IMR-90 (cell line): ENCODE results near the gene ZNF366. TPM values are rescaled to one million over a fixed set of nuclear protein-coding genes. Genes with fewer than 3 reads are reported as not detected.
A peak's percentile ranks its signal among the peaks of the same experiment; 100 is the strongest.

ENCODE experiments used
- ATAC-seq: fragments of 200-7000 bp; cut with Tn5 transposase; 2 replicates; pipeline ENCODE4 v1.9.1; 2020; ENCODE audit warnings: low read depth, mild to moderate bottlenecking, moderate library complexity
- BruUV-seq: library from RNA; stranded (reverse); fragments of 400-500 nt; replicated peaks from 2 replicates; lab custom pipeline; 2021; lab: Mats Ljungman, UMichigan
- CTCF ChIA-PET: fragments of 300-600 bp; formaldehyde crosslinking; extraction: SDS; loops from one replicate; lab custom pipeline; 2021; ENCODE audit warnings: antibody characterized with exemption; lab: Yijun Ruan, JAX
- POLR2A ChIA-PET: fragments of 300-600 bp; sonication (Branson Sonifier 250); formaldehyde crosslinking; loops from one replicate; lab custom pipeline; 2022; ENCODE audit warnings: antibody characterized with exemption; ENCODE audit not compliant: unreplicated experiment; lab: Charles Lee
- DNase-seq: peaks from one replicate; pipeline ENCODE4 v3.0.0; 2013
- H2AFZ ChIP-seq: replicated peaks from 2 replicates; pipeline ENCODE3; 2013; ENCODE audit warnings: low read length, mild to moderate bottlenecking; ENCODE audit not compliant: poor library complexity
- H2AK5ac ChIP-seq: 2 replicates; pipeline ENCODE4 v1.6.1; 2013; ENCODE audit warnings: low read depth, low read length, inconsistent platforms
- H2AK9ac ChIP-seq: replicated peaks from 2 replicates; pipeline ENCODE3; 2013; ENCODE audit warnings: mild to moderate bottlenecking, low read depth, low read length, moderate library complexity; ENCODE audit not compliant: poor library complexity
- H2BK120ac ChIP-seq: 2 replicates; pipeline ENCODE4 v1.6.1; 2013; ENCODE audit warnings: low read depth, low read length, inconsistent platforms
- H2BK15ac ChIP-seq: 3 replicates; pipeline ENCODE4 v1.6.1; 2013; ENCODE audit warnings: low read depth, low read length, inconsistent platforms
- H2BK20ac ChIP-seq: 2 replicates; pipeline ENCODE4 v1.6.1; 2013; ENCODE audit warnings: low read depth, mild to moderate bottlenecking, inconsistent platforms, low read length, moderate library complexity
- H2BK5ac ChIP-seq: 2 replicates; pipeline ENCODE4 v1.6.1; 2013; ENCODE audit warnings: mild to moderate bottlenecking, low read depth, low read length, inconsistent platforms; ENCODE audit not compliant: poor library complexity, severe bottlenecking
- H3K14ac ChIP-seq: replicated peaks from 2 replicates; pipeline ENCODE4 v1.6.1; 2013; ENCODE audit warnings: low read depth, low read length, inconsistent platforms
- H3K18ac ChIP-seq: 2 replicates; pipeline ENCODE4 v1.6.1; 2013; ENCODE audit warnings: low read depth, low read length, control low read depth
- H3K23ac ChIP-seq: 2 replicates; pipeline ENCODE4 v1.6.1; 2013; ENCODE audit warnings: low read depth, low read length, inconsistent platforms
- H3K27ac ChIP-seq: 2 replicates; pipeline ENCODE4 v1.5.1; 2013; ENCODE audit warnings: mild to moderate bottlenecking, control low read depth, low read length; ENCODE audit not compliant: insufficient read depth
- H3K27me3 ChIP-seq: 2 replicates; pipeline ENCODE4 v1.6.1; 2013; ENCODE audit warnings: low read length; ENCODE audit not compliant: control insufficient read depth, insufficient read depth
- H3K36me3 ChIP-seq: 2 replicates; pipeline ENCODE4 v1.6.1; 2013; ENCODE audit warnings: low read length, mixed read lengths; ENCODE audit not compliant: control insufficient read depth, insufficient read depth
- H3K4ac ChIP-seq: 2 replicates; pipeline ENCODE4 v1.6.1; 2013; ENCODE audit warnings: low read depth, low read length, inconsistent platforms
- H3K4me1 ChIP-seq: 2 replicates; pipeline ENCODE4 v1.6.1; 2013; ENCODE audit warnings: low read length, mixed read lengths; ENCODE audit not compliant: control insufficient read depth, insufficient read depth
- H3K4me2 ChIP-seq: 2 replicates; pipeline ENCODE4 v1.6.1; 2013; ENCODE audit warnings: low read depth, mild to moderate bottlenecking, control low read depth, low read length, moderate library complexity
- H3K4me3 ChIP-seq: 2 replicates; pipeline ENCODE4 v1.5.1; 2013; ENCODE audit warnings: low read depth, mild to moderate bottlenecking, control low read depth, low read length, moderate library complexity; ENCODE audit not compliant: insufficient read depth
- H3K56ac ChIP-seq: 2 replicates; pipeline ENCODE4 v1.6.1; 2013; ENCODE audit warnings: low read length, inconsistent platforms; ENCODE audit not compliant: insufficient read depth; ENCODE audit errors: extremely low read depth
- H3K79me1 ChIP-seq, 2 experiments: 2 replicates each; pipeline ENCODE4 v1.6.1; 2013; ENCODE audit warnings: low read length in 2 of 2, inconsistent platforms in 1 of 2, low read depth in 1 of 2
- H3K9ac ChIP-seq: 2 replicates; pipeline ENCODE4 v1.6.1; 2013; ENCODE audit warnings: low read depth, low read length, control low read depth
- H3K9me1 ChIP-seq: 2 replicates; pipeline ENCODE4 v1.6.1; 2013; ENCODE audit warnings: low read length, inconsistent platforms; ENCODE audit not compliant: insufficient read depth
- H3K9me3 ChIP-seq: 2 replicates; pipeline ENCODE4 v1.6.1; 2013; ENCODE audit warnings: low read length; ENCODE audit not compliant: control insufficient read depth, insufficient read depth
- H4K20me1 ChIP-seq: 2 replicates; pipeline ENCODE4 v1.6.1; 2013; ENCODE audit warnings: low read length, inconsistent platforms; ENCODE audit not compliant: insufficient read depth
- H4K5ac ChIP-seq: 2 replicates; pipeline ENCODE4 v1.6.1; 2013; ENCODE audit warnings: mild to moderate bottlenecking, low read depth, low read length, control low read depth
- H4K8ac ChIP-seq, 2 experiments: 2 replicates each; pipeline ENCODE4 v1.6.1; 2013; ENCODE audit warnings: low read depth in 2 of 2, low read length in 2 of 2, control low read depth in 1 of 2, inconsistent platforms in 1 of 2
- H4K91ac ChIP-seq: 2 replicates; pipeline ENCODE4 v1.6.1; 2013; ENCODE audit warnings: low read depth, low read length, inconsistent platforms; ENCODE audit not compliant: insufficient read depth
- CEBPB ChIP-seq: IDR thresholded peaks from 2 replicates; pipeline ENCODE4 v1.6.1; 2012; ENCODE audit warnings: low read depth, low read length, improper control_type of control experiment
- MAFK ChIP-seq: IDR thresholded peaks from 2 replicates; pipeline ENCODE4 v1.6.1; 2012; ENCODE audit warnings: low read depth, low read length, improper control_type of control experiment
- WGBS, 2 experiments: methylation state at CpG; one replicate each; pipeline versions ENCODE4 v1.1.5 to v1.1.7; 2013; ENCODE audit warnings: missing lambda C conversion rate in 2 of 2; ENCODE audit not compliant: insufficient read length in 1 of 2; ENCODE audit errors: extremely low coverage in 2 of 2; 5-methylcytosine and 5-hydroxymethylcytosine counted together
- dilution Hi-C: fragments of 300-500 bp; cut with HindIII; formaldehyde crosslinking; loops from one replicate; pipeline ENCODE4 v1.14.3; 2018; ENCODE audit warnings: low sequenced_read_pairs; ENCODE audit not compliant: unreplicated experiment
- in situ Hi-C: fragments of 300-500 bp; cut with MboI; formaldehyde crosslinking; loops from 3 replicates; pipeline ENCODE4 v1.14.3; 2019; ENCODE audit warnings: low sequenced_read_pairs, inconsistent platforms, mixed read lengths
- intact Hi-C: fragments of 100-400 bp; cut with micrococcal nuclease; formaldehyde crosslinking; loops from 2 replicates; pipeline ENCODE4 v1.10.0; 2022
- polyA plus RNA-seq, 3 experiments: library from polyadenylated mRNA; depleted of rRNA; stranded (reverse); fragments of >200 nt; gene quantifications; 2 replicates each; pipeline ENCODE4 v1.2.3, GENCODE V29; 2012; ENCODE audit warnings: low replicate concordance in 1 of 3
- total RNA-seq: library from RNA; depleted of rRNA; stranded (reverse); fragments of >200 nt; gene quantifications from 2 replicates; pipeline ENCODE4 v1.2.3, GENCODE V29; 2012

ZNF366 gene
- total and polyA plus RNA-seq, 2 of the 4 experiments (the other 2 are of a cell fraction): not detected

- no TSS peak for BruUV-seq
Observed at GRCh38 chr5:72543365-72543764, 36.2 kb upstream of the ZNF366 start.

More at GRCh38 chr5:72543365-72543764, 36.2 kb upstream of the ZNF366 start:
- POLR2A ChIA-PET: no interaction called here
- Histone ChIP-seq H3K9me3 (no peaks in the 10 kb centered on the region), H3K18ac (peak overlapping the region; percentile 78; the same call in 1 of the 2 replicates), H3K4me3 (no peak overlapping the region), H2AK5ac (no peak overlapping the region), H3K4me1 (no peaks in the 10 kb centered on the region), H2BK20ac (no peak overlapping the region), H3K27ac (no peak overlapping the region), H3K27me3 (no peaks in the 10 kb centered on the region), H4K91ac (no peak overlapping the region), H2BK5ac (peak overlapping the region; percentile 72), H3K23ac (no peak overlapping the region), H4K5ac (no peak overlapping the region), H2BK15ac (no peak overlapping the region), H3K4ac (no peak overlapping the region), H3K14ac (no peak overlapping the region), H3K9me1 (no peaks in the 10 kb centered on the region), H2BK120ac (no peak overlapping the region), H2AK9ac (no peak overlapping the region), H3K36me3 (no peaks in the 10 kb centered on the region), H3K79me1 (no peaks in the 10 kb centered on the region), H3K4me2 (no peak overlapping the region), H3K9ac (no peak overlapping the region), H4K8ac (no peak overlapping the region), H2AFZ (no peak overlapping the region), H3K56ac (no peak overlapping the region), H4K20me1 (no peaks in the 10 kb centered on the region)
- in situ Hi-C loops (no loop called here), intact Hi-C loops (no loop called here), dilution Hi-C loops (no loop called here)
- TF ChIP-seq CEBPB (peak; percentile 71), MAFK (no peak)
- CTCF ChIA-PET: no interaction called here
- no peak for ATAC-seq
- DNase-seq: peak; percentile 69
- WGBS, 2 experiments: no CpG with 5 or more reads among the region's 3 CpGs
